NB4 (cell line): ENCODE results near the gene GFAP.

ENCODE experiments used
- POLR2A ChIP-seq: IDR thresholded peaks from 2 replicates; pipeline ENCODE4 v1.6.1; 2011; ENCODE audit warnings: mild to moderate bottlenecking; ENCODE audit not compliant: insufficient read length; ENCODE audit errors: extremely low read depth
- TF ChIP-seq, protein P1 (sequence below): IDR thresholded peaks from one replicate; pipeline ENCODE4 v1.5.1; 2012; ENCODE audit warnings: low read depth, low read length
- TF ChIP-seq, protein P2 (sequence below): IDR thresholded peaks from 2 replicates; pipeline ENCODE4 v1.6.1; 2011; ENCODE audit warnings: low read depth, low read length

DNA sequence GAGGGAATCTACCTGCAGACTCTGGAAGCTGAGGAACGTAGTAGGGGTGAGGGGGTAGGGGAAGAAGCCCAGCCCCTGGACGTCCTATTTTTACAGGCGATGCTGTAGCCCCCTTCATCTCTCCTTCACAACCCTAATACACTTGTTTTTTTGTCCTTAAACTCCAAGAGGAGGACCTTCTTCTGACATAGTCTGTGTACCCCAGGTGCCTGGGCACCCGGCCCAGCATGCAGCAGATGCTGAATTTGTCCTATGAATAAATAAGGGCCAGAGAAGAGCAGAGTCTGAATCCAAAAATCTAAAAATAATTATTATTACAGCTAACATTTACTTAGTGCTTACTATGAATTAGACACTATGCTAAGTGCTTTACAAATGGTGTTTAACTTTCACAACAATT lies 27.2 kb upstream of the GFAP start:
- TF ChIP-seq, protein P1, sequence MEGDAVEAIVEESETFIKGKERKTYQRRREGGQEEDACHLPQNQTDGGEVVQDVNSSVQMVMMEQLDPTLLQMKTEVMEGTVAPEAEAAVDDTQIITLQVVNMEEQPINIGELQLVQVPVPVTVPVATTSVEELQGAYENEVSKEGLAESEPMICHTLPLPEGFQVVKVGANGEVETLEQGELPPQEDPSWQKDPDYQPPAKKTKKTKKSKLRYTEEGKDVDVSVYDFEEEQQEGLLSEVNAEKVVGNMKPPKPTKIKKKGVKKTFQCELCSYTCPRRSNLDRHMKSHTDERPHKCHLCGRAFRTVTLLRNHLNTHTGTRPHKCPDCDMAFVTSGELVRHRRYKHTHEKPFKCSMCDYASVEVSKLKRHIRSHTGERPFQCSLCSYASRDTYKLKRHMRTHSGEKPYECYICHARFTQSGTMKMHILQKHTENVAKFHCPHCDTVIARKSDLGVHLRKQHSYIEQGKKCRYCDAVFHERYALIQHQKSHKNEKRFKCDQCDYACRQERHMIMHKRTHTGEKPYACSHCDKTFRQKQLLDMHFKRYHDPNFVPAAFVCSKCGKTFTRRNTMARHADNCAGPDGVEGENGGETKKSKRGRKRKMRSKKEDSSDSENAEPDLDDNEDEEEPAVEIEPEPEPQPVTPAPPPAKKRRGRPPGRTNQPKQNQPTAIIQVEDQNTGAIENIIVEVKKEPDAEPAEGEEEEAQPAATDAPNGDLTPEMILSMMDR = no peak
- TF ChIP-seq, protein P2, sequence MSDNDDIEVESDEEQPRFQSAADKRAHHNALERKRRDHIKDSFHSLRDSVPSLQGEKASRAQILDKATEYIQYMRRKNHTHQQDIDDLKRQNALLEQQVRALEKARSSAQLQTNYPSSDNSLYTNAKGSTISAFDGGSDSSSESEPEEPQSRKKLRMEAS = no peak
- no peak for TF ChIP-seq POLR2A
